SU-DHL-6 (cell line): ENCODE data around the gene BMP7.

ENCODE experiments used
- H2AFZ ChIP-seq: fragments of 200-600 bp; sonication (generic); 2 replicates; pipeline ENCODE4 v1.6.1; 2014; ENCODE audit warnings: low read depth, mild to moderate bottlenecking, moderate library complexity, mixed read lengths, antibody characterized with exemption, low read length; ENCODE audit not compliant: severe bottlenecking
- H3F3A ChIP-seq: fragments of 200-600 bp; shearing (Covaris generic); 2 replicates; pipeline ENCODE4 v1.6.0; 2016; ENCODE audit warnings: antibody characterized with exemption, mild to moderate bottlenecking; ENCODE audit not compliant: insufficient read depth
- H3K27ac ChIP-seq: fragments of 200-600 bp; sonication (generic); 2 replicates; pipeline ENCODE4 v1.5.1; 2016; ENCODE audit warnings: low read depth, mild to moderate bottlenecking, low read length, moderate library complexity, mixed read lengths
- H3K27me3 ChIP-seq: fragments of 200-600 bp; sonication (generic), shearing (Covaris generic); 2 replicates; pipeline ENCODE4 v1.6.0; 2014; ENCODE audit warnings: mild to moderate bottlenecking, low read length
- H3K36me3 ChIP-seq: fragments of 200-600 bp; sonication (generic); 2 replicates; pipeline ENCODE4 v1.6.1; 2014; ENCODE audit warnings: mild to moderate bottlenecking, low read length, mixed read lengths
- H3K4me2 ChIP-seq: fragments of 300-600, 200-600 bp; shearing (Covaris generic), sonication (generic); 2 replicates; pipeline ENCODE4 v1.6.0; 2014; ENCODE audit warnings: low read length, low read depth, mild to moderate bottlenecking; ENCODE audit not compliant: poor library complexity, severe bottlenecking
- H3K4me3 ChIP-seq: fragments of 200-600 bp; sonication (generic); 2 replicates; pipeline ENCODE4 v1.5.1; 2014; ENCODE audit warnings: antibody characterized with exemption, low read length, mild to moderate bottlenecking, mixed read lengths; ENCODE audit not compliant: insufficient read depth, poor library complexity, severe bottlenecking
- H3K79me2 ChIP-seq: fragments of 200-600 bp; sonication (generic); 2 replicates; pipeline ENCODE4 v1.6.1; 2014; ENCODE audit warnings: mild to moderate bottlenecking, low read length, moderate library complexity; ENCODE audit not compliant: insufficient read depth
- H3K9ac ChIP-seq: fragments of 200-600 bp; sonication (generic); 2 replicates; pipeline ENCODE4 v1.7.0; 2014; ENCODE audit warnings: mild to moderate bottlenecking, low read length
- H3K9me2 ChIP-seq: fragments of 200-600 bp; sonication (generic); replicated peaks from 2 replicates; pipeline ENCODE4 v1.6.1; 2014; ENCODE audit warnings: low read length; ENCODE audit not compliant: insufficient read depth
- H3K9me3 ChIP-seq: fragments of 200-600 bp; sonication (generic); 2 replicates; pipeline ENCODE4 v1.6.1; 2014; ENCODE audit warnings: low read length, mixed read lengths; ENCODE audit not compliant: insufficient read depth
- H4K20me1 ChIP-seq: fragments of 200-600 bp; sonication (generic); 2 replicates; pipeline ENCODE4 v1.6.1; 2014; ENCODE audit warnings: low read depth, mild to moderate bottlenecking, antibody characterized with exemption, low read length, moderate library complexity, mixed read lengths
- EZH2phosphoT487 ChIP-seq: fragments of 200-600 bp; sonication (generic), shearing (Covaris generic); conservative IDR thresholded peaks from 2 replicates; pipeline ENCODE4 v1.6.1; 2018; ENCODE audit warnings: mild to moderate bottlenecking, antibody characterized with exemption, low read length, moderate library complexity, mixed read lengths
- TF ChIP-seq, protein P1 (sequence below): fragments of 200-600 bp; sonication (generic); IDR thresholded peaks from one replicate; pipeline ENCODE4 v1.5.1; 2017; ENCODE audit warnings: antibody characterized with exemption, mild to moderate bottlenecking, low read length, moderate library complexity; ENCODE audit not compliant: insufficient read depth, poor library complexity, severe bottlenecking

Gene BMP7

GRCh38 chr20:57259121-57259937, 7.1 kb downstream of the BMP7 start:
- no peak for TF ChIP-seq EZH2phosphoT487
- TF ChIP-seq, protein P1, sequence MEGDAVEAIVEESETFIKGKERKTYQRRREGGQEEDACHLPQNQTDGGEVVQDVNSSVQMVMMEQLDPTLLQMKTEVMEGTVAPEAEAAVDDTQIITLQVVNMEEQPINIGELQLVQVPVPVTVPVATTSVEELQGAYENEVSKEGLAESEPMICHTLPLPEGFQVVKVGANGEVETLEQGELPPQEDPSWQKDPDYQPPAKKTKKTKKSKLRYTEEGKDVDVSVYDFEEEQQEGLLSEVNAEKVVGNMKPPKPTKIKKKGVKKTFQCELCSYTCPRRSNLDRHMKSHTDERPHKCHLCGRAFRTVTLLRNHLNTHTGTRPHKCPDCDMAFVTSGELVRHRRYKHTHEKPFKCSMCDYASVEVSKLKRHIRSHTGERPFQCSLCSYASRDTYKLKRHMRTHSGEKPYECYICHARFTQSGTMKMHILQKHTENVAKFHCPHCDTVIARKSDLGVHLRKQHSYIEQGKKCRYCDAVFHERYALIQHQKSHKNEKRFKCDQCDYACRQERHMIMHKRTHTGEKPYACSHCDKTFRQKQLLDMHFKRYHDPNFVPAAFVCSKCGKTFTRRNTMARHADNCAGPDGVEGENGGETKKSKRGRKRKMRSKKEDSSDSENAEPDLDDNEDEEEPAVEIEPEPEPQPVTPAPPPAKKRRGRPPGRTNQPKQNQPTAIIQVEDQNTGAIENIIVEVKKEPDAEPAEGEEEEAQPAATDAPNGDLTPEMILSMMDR, result no peak
- H3K79me2 ChIP-seq, result peaks cover 100% of the 10 kb centered on the region
- no peaks in the 10 kb centered on the region for H3K27me3 ChIP-seq

DNA sequence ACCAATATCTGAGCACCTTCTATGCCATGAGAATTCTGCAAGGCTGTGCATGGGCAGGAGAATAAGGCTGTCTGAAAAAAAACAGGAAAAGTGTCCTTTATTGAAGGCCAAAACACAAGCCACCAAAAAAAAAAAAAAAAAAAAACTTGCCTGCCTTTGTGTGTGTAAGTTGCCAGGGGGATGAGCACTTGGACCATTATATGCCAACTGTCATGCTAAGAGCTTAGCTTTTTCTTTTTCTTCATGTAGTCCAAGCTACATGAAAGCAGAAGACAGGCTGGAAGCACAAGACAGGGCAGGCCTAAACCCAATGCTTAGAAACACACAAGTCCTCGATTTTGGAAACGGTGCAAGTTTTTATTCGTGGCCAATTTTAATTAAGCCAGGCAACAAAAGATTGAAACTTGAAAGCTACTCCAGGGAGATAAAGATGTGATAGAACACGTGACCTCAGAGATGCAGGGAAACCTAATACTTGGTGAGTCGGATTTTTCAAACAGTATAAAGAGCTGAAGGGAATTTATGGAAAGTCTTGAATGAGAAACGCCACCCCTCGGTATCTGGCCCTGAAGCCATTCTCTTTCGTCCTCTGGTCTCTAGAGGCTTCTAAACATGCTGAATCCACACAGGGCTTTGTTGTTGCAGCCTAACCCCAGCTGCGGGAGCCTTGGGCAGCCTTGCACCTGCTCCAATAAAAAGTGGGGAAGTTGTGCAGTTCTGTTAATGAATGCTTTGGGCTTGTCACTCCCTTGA, 8.6 kb downstream of the BMP7 start:
- H4K20me1 ChIP-seq, result peaks cover 7% of the 10 kb centered on the region; the same call in 1 of the 2 replicates
- H3K79me2 ChIP-seq, result peaks cover 100% of the 10 kb centered on the region
- H3K36me3 ChIP-seq, result no peaks in the 10 kb centered on the region
- H3K9ac ChIP-seq, result peak overlapping the region; percentile 96
- TF ChIP-seq, protein P1, result no peak
- no peak for TF ChIP-seq EZH2phosphoT487
- peak overlapping the region; percentile 86 for H3K27ac ChIP-seq
- H3K27me3 ChIP-seq, result no peaks in the 10 kb centered on the region
- H2AFZ ChIP-seq, result no peak overlapping the region
- H3K4me2 ChIP-seq, result peak overlapping the region; percentile 97
- no peaks in the 10 kb centered on the region for H3K9me2 ChIP-seq
- H3F3A ChIP-seq, result peaks cover 60% of the 10 kb centered on the region
- H3K4me3 ChIP-seq, result peak overlapping the region; percentile 96
- no peaks in the 10 kb centered on the region for H3K9me3 ChIP-seq

More at GRCh38 chr20:57259121-57259937, 7.1 kb downstream of the BMP7 start:
- Histone ChIP-seq H3K9me3 (no peaks in the 10 kb centered on the region), H3K4me3 (peak overlapping the region; percentile 96), H3F3A (peaks cover 61% of the 10 kb centered on the region), H3K27ac (peak overlapping the region; percentile 86), H2AFZ (no peak overlapping the region), H4K20me1 (peaks cover 7% of the 10 kb centered on the region; the same call in 1 of the 2 replicates), H3K4me2 (peak overlapping the region; percentile 97), H3K9me2 (no peaks in the 10 kb centered on the region), H3K36me3 (0 out of 2 replicates have a peak, but pooled peaks cover 3% of the 10 kb centered on the region), H3K9ac (peak overlapping the region; percentile 96)

GRCh38 chr20:57256908-57257307, 9.5 kb downstream of the BMP7 start:
- Histone ChIP-seq H3K27ac (peak overlapping the region; percentile 86), H3K4me2 (peak overlapping the region; percentile 97)

More at GRCh38 chr20:57256908-57257307, 9.5 kb downstream of the BMP7 start:
- H3K36me3 ChIP-seq, result no peaks in the 10 kb centered on the region
- no peaks in the 10 kb centered on the region for H3K9me2 ChIP-seq
- H4K20me1 ChIP-seq, result peaks cover 7% of the 10 kb centered on the region; the same call in 1 of the 2 replicates
- no peaks in the 10 kb centered on the region for H3K9me3 ChIP-seq
- no peaks in the 10 kb centered on the region for H3K27me3 ChIP-seq
- TF ChIP-seq, protein P1, result no peak
- TF ChIP-seq EZH2phosphoT487, result no peak
- H3F3A ChIP-seq, result peaks cover 67% of the 10 kb centered on the region
- H2AFZ ChIP-seq, result no peak overlapping the region
- H3K4me3 ChIP-seq, result peak overlapping the region; percentile 16
- peaks cover 100% of the 10 kb centered on the region for H3K79me2 ChIP-seq
- H3K9ac ChIP-seq, result no peak overlapping the region
